Uterine smooth muscle cell (primary cell): ENCODE measurements around the gene DDX55. TPM values are rescaled to one million over a fixed set of nuclear protein-coding genes. Genes with fewer than 3 reads are reported as not detected.

Source experiments
- total RNA-seq: library from RNA; depleted of rRNA; stranded (reverse); fragments of >200 nt; gene quantifications from 2 replicates; pipeline ENCODE4 v1.2.3, GENCODE V29; 2014

DDX55 gene, protein sequence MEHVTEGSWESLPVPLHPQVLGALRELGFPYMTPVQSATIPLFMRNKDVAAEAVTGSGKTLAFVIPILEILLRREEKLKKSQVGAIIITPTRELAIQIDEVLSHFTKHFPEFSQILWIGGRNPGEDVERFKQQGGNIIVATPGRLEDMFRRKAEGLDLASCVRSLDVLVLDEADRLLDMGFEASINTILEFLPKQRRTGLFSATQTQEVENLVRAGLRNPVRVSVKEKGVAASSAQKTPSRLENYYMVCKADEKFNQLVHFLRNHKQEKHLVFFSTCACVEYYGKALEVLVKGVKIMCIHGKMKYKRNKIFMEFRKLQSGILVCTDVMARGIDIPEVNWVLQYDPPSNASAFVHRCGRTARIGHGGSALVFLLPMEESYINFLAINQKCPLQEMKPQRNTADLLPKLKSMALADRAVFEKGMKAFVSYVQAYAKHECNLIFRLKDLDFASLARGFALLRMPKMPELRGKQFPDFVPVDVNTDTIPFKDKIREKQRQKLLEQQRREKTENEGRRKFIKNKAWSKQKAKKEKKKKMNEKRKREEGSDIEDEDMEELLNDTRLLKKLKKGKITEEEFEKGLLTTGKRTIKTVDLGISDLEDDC
- total RNA-seq, result 24.2 and 24.6 TPM in 2 replicates

GRCh38 chr12:123601602-123602489, at the start of gene DDX55:
Gene DDX55 (plus strand): TSS chr12:123602099. CDS start chr12:123602149, 50 bp downstream.

GRCh38 chr12:123633379-123634141, 31.7 kb downstream of the DDX55 start, which contains the start of the genes EIF2B1 and GTF2H3:
Gene EIF2B1 (minus strand): TSS chr12:123633686. CDS start chr12:123633557, 129 bp downstream.
Gene GTF2H3 (plus strand): TSS chr12:123633829. CDS start chr12:123633860, 31 bp downstream.

Other genes with a start within 250 kb of the DDX55 start
- gene SBNO1, start 237.3 kb upstream of the DDX55 start, total RNA-seq, result 37.4 and 41.2 TPM in 2 replicates
- gene KMT5A, start 218.0 kb upstream of the DDX55 start, total RNA-seq, result 58.9 and 60.4 TPM in 2 replicates
- 3.0 and 3.5 TPM in 2 replicates for gene RILPL2, start 165.4 kb upstream of the DDX55 start, total RNA-seq
- gene SNRNP35, start 144.0 kb upstream of the DDX55 start, total RNA-seq, result 15.1 and 15.9 TPM in 2 replicates
- 7.9 and 12.4 TPM in 2 replicates for gene RILPL1, start 68.4 kb upstream of the DDX55 start, total RNA-seq
- gene TMED2, start 17.5 kb upstream of the DDX55 start, total RNA-seq, result 571 and 583 TPM in 2 replicates
- 57.9 and 124 TPM in 2 replicates for gene EIF2B1, start 31.6 kb downstream of the DDX55 start, total RNA-seq
- gene GTF2H3, start 31.7 kb downstream of the DDX55 start, total RNA-seq, result 44.7 and 69.1 TPM in 2 replicates
- 12.7 and 13.6 TPM in 2 replicates for gene TCTN2, start 69.0 kb downstream of the DDX55 start, total RNA-seq
- gene ATP6V0A2, start 110.3 kb downstream of the DDX55 start, total RNA-seq, result 21.5 and 30.0 TPM in 2 replicates
- 0.33 and 0.62 TPM in 2 replicates for gene DNAH10, start 160.2 kb downstream of the DDX55 start, total RNA-seq